WERI-Rb-1 (cell line): ENCODE measurements around the gene CST9L.

ENCODE experiments used
- DNase-seq: peaks from one replicate; pipeline ENCODE4 v3.0.0-alpha.2; 2020
- H3K27ac ChIP-seq: fragments of 250-450 bp; sonication (Bioruptor Pico); 2 replicates; pipeline ENCODE4 v1.5.1; 2020; ENCODE audit warnings: mild to moderate bottlenecking, moderate library complexity
- H3K27me3 ChIP-seq: fragments of 250-450 bp; sonication (Bioruptor Pico); 2 replicates; pipeline ENCODE4 v1.5.1; 2021; ENCODE audit warnings: mild to moderate bottlenecking, low read depth, moderate library complexity; ENCODE audit not compliant: insufficient read depth, severe bottlenecking
- H3K36me3 ChIP-seq: fragments of 250-450 bp; sonication (Bioruptor Pico); 2 replicates; pipeline ENCODE4 v1.5.1; 2020; ENCODE audit warnings: mild to moderate bottlenecking, moderate library complexity
- H3K4me3 ChIP-seq: 2 replicates; pipeline ENCODE4 v1.5.1; 2011; ENCODE audit warnings: low read depth, mild to moderate bottlenecking, control low read depth, low read length
- H3K9me3 ChIP-seq: fragments of 250-450 bp; sonication (Bioruptor Pico); 2 replicates; pipeline ENCODE4 v1.5.1; 2021; ENCODE audit warnings: mild to moderate bottlenecking, moderate library complexity; ENCODE audit not compliant: severe bottlenecking
- TF ChIP-seq, protein P1 (sequence below): IDR thresholded peaks from 2 replicates; pipeline ENCODE4 v1.5.1; 2011; ENCODE audit warnings: low read depth, mild to moderate bottlenecking, control low read depth, inconsistent platforms, low read length

The CST9L gene

DNA sequence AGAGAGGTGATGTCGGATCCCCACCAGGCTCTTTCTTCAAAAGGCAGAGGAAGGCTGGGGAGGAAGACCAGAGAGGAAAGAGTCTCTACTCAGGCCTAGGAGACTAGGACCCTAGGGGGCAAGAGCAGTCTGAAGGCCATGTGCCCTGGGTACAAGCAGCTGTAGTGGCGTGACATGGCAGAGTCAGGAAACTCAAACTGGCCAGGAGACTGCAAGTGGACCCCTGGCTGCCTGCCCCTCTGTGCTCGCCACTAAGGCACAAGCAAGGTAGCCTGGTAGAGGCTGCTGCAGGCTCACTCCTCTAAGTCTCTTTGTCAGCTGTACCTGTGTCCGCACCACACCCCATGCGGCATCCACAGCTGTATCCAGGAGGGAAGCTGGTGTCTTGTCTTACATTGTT, 19.9 kb downstream of the CST9L start:
- no peaks in the 10 kb centered on the region for H3K9me3 ChIP-seq
- no peak overlapping the region for H3K27ac ChIP-seq
- no peaks in the 10 kb centered on the region for H3K36me3 ChIP-seq
- TF ChIP-seq, protein P1, sequence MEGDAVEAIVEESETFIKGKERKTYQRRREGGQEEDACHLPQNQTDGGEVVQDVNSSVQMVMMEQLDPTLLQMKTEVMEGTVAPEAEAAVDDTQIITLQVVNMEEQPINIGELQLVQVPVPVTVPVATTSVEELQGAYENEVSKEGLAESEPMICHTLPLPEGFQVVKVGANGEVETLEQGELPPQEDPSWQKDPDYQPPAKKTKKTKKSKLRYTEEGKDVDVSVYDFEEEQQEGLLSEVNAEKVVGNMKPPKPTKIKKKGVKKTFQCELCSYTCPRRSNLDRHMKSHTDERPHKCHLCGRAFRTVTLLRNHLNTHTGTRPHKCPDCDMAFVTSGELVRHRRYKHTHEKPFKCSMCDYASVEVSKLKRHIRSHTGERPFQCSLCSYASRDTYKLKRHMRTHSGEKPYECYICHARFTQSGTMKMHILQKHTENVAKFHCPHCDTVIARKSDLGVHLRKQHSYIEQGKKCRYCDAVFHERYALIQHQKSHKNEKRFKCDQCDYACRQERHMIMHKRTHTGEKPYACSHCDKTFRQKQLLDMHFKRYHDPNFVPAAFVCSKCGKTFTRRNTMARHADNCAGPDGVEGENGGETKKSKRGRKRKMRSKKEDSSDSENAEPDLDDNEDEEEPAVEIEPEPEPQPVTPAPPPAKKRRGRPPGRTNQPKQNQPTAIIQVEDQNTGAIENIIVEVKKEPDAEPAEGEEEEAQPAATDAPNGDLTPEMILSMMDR: no peak
- H3K27me3 ChIP-seq: peaks cover 10% of the 10 kb centered on the region
- no peak for DNase-seq
- H3K4me3 ChIP-seq: no peak overlapping the region

DNA sequence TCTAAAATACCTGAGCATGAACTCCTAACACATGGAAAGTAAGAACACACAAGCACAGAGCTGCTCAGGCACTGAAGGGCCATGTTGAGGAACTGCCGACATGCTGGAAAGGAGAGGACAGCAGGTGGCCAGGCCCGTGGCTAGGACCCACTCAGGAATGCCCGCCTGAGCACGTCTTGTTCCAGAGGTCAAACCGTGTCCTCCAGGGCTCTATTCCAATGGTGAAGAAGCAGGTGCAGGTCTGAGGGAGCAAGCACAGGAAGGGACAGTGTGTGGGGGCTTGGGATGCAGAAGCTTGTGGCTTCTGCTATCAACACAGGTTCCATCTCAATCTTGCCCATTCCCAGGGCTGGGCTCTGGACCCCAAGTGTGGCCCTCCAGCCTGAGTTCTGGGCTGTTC, 20.7 kb downstream of the CST9L start:
- H3K9me3 ChIP-seq: no peaks in the 10 kb centered on the region
- peaks cover 10% of the 10 kb centered on the region for H3K27me3 ChIP-seq
- TF ChIP-seq, protein P1: no peak
- H3K36me3 ChIP-seq: no peaks in the 10 kb centered on the region
- no peak for DNase-seq
- no peak overlapping the region for H3K27ac ChIP-seq
- no peak overlapping the region for H3K4me3 ChIP-seq

DNA sequence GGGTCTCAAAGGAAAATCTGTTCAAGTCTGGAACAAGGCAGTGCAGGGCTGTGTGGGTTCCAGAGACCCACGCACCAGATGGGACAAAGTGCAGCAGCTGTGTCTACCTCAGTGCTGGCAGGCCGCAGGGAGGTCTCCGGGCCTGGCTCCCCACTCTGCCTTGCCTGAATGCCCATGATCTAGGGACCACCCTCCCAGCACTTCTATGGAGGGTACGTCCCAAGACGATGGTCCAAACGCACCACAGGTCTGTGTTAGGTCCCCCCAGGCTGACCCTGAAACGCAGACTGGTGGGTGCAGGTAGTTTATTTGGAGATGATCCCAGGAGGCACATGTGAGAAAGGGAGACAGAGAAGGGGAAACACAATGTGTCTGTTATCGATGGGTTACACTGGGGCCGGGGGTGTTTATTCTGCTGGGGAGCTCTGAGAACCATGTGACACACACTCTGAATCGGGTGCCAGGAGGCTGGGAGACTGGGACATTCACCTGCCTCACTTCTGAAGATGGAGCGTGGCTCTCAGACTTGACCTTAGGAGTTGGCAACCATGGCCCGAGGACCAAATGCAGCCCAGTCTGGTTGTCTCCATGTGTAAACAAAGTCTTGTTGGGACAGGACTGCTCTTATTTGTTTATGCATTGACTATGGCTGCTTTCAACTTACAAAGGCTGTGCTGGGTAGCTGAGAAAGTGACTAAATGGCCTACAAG, 21.7 kb downstream of the CST9L start:
- H3K27me3 ChIP-seq: peaks cover 10% of the 10 kb centered on the region
- H3K27ac ChIP-seq: no peak overlapping the region
- no peaks in the 10 kb centered on the region for H3K36me3 ChIP-seq
- H3K4me3 ChIP-seq: no peak overlapping the region
- DNase-seq: no peak
- TF ChIP-seq, protein P1: no peak
- H3K9me3 ChIP-seq: no peaks in the 10 kb centered on the region

DNA sequence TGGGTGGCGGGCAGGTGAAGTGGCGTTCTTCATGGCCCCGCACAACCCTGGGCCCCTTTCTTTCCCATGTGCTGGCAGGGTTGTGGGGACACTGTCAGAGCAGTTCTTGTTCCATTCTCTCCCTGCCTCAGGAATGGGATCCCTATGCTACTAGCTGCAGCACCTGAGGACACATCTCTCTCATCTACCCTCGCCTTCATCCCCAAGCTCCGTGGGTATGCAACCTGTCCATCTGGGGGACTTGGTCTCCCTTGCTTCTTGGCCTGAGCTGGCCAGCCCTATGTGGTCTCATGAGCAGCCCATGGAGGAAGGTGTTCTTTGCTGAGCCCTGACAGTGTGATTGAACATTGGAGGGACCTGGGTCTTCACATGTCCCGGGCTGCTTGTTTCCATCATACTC, 24.2 kb downstream of the CST9L start:
- Histone ChIP-seq H3K9me3 (no peaks in the 10 kb centered on the region), H3K36me3 (no peaks in the 10 kb centered on the region), H3K27ac (no peak overlapping the region), H3K4me3 (no peak overlapping the region), H3K27me3 (peaks cover 5% of the 10 kb centered on the region)
- TF ChIP-seq, protein P1: no peak
- DNase-seq: no peak

DNA sequence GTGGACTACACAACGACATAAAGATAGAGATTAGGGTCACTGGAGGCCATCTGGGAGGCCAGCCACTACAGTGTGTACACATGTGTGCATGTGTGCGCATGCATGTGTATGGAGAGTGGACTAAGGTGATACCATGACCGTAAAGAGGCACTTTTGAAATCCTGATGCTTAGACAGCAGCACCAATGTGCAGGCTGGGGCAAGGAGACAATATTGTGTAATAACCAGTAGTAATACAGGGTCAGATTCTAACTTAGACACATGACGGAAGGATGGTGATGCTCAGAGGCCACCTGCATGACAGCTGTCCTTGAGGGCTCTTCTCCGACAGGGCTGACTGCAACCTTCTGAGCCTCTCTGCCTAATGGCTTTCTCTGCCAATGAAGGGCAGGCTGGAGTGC, 25.5 kb downstream of the CST9L start:
- no peak for DNase-seq
- H3K9me3 ChIP-seq: no peaks in the 10 kb centered on the region
- no peaks in the 10 kb centered on the region for H3K27me3 ChIP-seq
- H3K4me3 ChIP-seq: no peak overlapping the region
- TF ChIP-seq, protein P1: no peak
- no peaks in the 10 kb centered on the region for H3K36me3 ChIP-seq
- H3K27ac ChIP-seq: no peak overlapping the region

DNA sequence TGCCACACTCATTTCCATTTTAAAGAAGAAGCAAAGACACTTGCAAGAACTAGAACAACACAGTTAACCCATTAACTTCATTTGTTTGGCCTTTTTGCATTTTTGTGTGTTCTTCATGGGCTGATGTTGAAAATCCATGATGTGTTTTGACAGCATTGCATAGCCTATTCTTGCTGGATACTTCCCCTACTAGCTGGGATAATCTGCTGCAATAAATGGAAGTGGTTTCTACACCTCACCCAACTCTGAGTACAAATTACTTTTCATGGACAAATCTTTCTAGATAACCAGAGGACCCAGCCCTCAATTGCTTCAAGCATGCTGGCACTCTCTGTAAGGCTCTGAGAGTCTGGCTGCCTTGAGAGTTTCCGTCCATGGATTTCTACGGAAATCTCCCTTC, 26.5 kb downstream of the CST9L start:
- H3K27ac ChIP-seq: no peak overlapping the region
- no peaks in the 10 kb centered on the region for H3K9me3 ChIP-seq
- no peak overlapping the region for H3K4me3 ChIP-seq
- H3K27me3 ChIP-seq: no peaks in the 10 kb centered on the region
- no peak for DNase-seq
- no peaks in the 10 kb centered on the region for H3K36me3 ChIP-seq
- TF ChIP-seq, protein P1: no peak
